Gastrocnemius medialis (tissue), 4 donors: ENCODE data around the gene TKTL1. TPM values are rescaled to one million over a fixed set of nuclear protein-coding genes. Genes with fewer than 3 reads are reported as not detected.

Experiments
- ATAC-seq, 2 donors: fragments of 150-250 bp; one replicate each; pipeline ENCODE4 v1.9.1; 2016
- DNase-seq, 2 donors: peaks; one replicate each; pipeline ENCODE4 v3.0.0-alpha.2; 2019
- H3K27ac ChIP-seq, 4 donors: fragments of 200-600 bp; sonication (generic); 1 replicate in 1 of 4; 2 replicates in 3 of 4; pipeline ENCODE4 v1.5.1; 2016 to 2018; ENCODE audit warnings: mild to moderate bottlenecking in 2 of 4, moderate library complexity in 1 of 4
- H3K27me3 ChIP-seq, 3 donors: fragments of 200-600 bp; sonication (generic) in 2 of 3; 1 replicate in 1 of 3; 2 replicates in 2 of 3; pipeline versions ENCODE4 v1.5.1 to v1.6.0; 2016 to 2019; ENCODE audit warnings: mild to moderate bottlenecking in 1 of 3, moderate library complexity in 1 of 3
- H3K36me3 ChIP-seq, 2 donors: fragments of 200-600 bp; sonication (generic) in 1 of 2; one replicate each; pipeline ENCODE4 v1.5.1; 2017 to 2018
- H3K4me1 ChIP-seq, 2 donors: fragments of 200-600 bp; sonication (generic) in 1 of 2; one replicate each; pipeline ENCODE4 v1.5.1; 2016 to 2017; ENCODE audit warnings: mild to moderate bottlenecking in 2 of 2
- H3K4me3 ChIP-seq, 4 donors: fragments of 200-600 bp; sonication (generic) in 3 of 4; 1 replicate in 1 of 4; 2 replicates in 3 of 4; pipeline ENCODE4 v1.5.1; 2016 to 2019; ENCODE audit warnings: mild to moderate bottlenecking in 2 of 4
- H3K9me3 ChIP-seq, 3 donors: fragments of 200-600 bp; sonication (generic) in 2 of 3; 1 replicate in 1 of 3; 2 replicates in 2 of 3; pipeline ENCODE4 v1.5.1; 2016 to 2019
- CTCF ChIP-seq, 5 experiments: fragments of 450-650 bp in 3 of 5; fragments of 200-600 bp in 2 of 5; sonication (generic) in 2 of 5; IDR thresholded peaks in 4 of 5; conservative IDR thresholded peaks in 1 of 5; 1 replicate in 4 of 5; 2 replicates in 1 of 5; pipeline ENCODE4 v1.5.1; 2016 to 2019; ENCODE audit warnings: antibody characterized with exemption in 5 of 5, mild to moderate bottlenecking in 3 of 5, moderate library complexity in 3 of 5
- POLR2A ChIP-seq, 2 donors: fragments of 450-650 bp; IDR thresholded peaks; one replicate each; pipeline ENCODE4 v1.6.1; 2017; ENCODE audit warnings: antibody characterized with exemption in 2 of 2, mild to moderate bottlenecking in 2 of 2, moderate library complexity in 2 of 2
- in situ Hi-C, 4 donors: fragments of 200-750 bp; cut with MboI; loops; one replicate each; pipeline versions ENCODE4 v1.15.0 to v1.8.0; 2017; ENCODE audit warnings: low sequenced_read_pairs in 4 of 4
- intact Hi-C: fragments of 100-400 bp; cut with DNase I; formaldehyde crosslinking; loops from one replicate; pipeline ENCODE4 v1.15.1; 2023; ENCODE audit warnings: low total_unique reads
- total RNA-seq, 4 donors: library from RNA; depleted of rRNA; stranded (reverse); fragments of >200 nt; gene quantifications; one replicate each; pipeline versions ENCODE4 v1.1.0 to v1.2.3, GENCODE V29; 2016

The TKTL1 gene
- total RNA-seq, 4 donors from 2014 or later, result 0.09 to 0.36 (median 0.10) TPM; not detected in 1

GRCh38 chrX:154315416-154315815, 19.8 kb downstream of the TKTL1 start:
- Histone ChIP-seq H3K27ac (no peak overlapping the region), H3K4me3 (no peak overlapping the region), H3K9me3 (no peaks in the 10 kb centered on the region), H3K27me3 (peaks cover 0 to 4% (median 0%) of the 10 kb centered on the region in 3 donors), H3K36me3 (no peaks in the 10 kb centered on the region), H3K4me1 (no peaks in the 10 kb centered on the region)
- DNase-seq (no peak), ATAC-seq (no peak)
- in situ Hi-C loops, result no loop called here
- intact Hi-C loops, result no loop called here
- TF ChIP-seq POLR2A (IDR thresholded peaks at IDR 0.05) (no peak), CTCF (IDR thresholded peaks at IDR 0.05 in 4 of 5, conservative IDR thresholded peaks at IDR 0.05 in 1 of 5) (no peak)

- H3K9me3 ChIP-seq, result no peaks in the 10 kb centered on the region
- ATAC-seq, result peak in 1 of 2 donors; percentile 45
- no peaks in the 10 kb centered on the region for H3K36me3 ChIP-seq
- no peak for DNase-seq
- H3K27ac ChIP-seq, result no peak overlapping the region
- intact Hi-C loops, result no loop called here
- no peak overlapping the region for H3K4me3 ChIP-seq
- H3K27me3 ChIP-seq, result peaks cover 0 to 4% (median 0%) of the 10 kb centered on the region in 3 donors
- H3K4me1 ChIP-seq, result no peaks in the 10 kb centered on the region
- in situ Hi-C loops, result no loop called here
- peak in 3 of 5 experiments; percentile 38 to 41 (median 39) for TF ChIP-seq CTCF (IDR thresholded peaks at IDR 0.05 in 4 of 5, conservative IDR thresholded peaks at IDR 0.05 in 1 of 5)
- no peak for TF ChIP-seq POLR2A (IDR thresholded peaks at IDR 0.05)
These were observed 21.9 kb downstream of the TKTL1 start for GRCh38 chrX:154317391-154317995.

GRCh38 chrX:154320406-154320805, 24.8 kb downstream of the TKTL1 start:
- TF ChIP-seq CTCF (IDR thresholded peaks at IDR 0.05 in 4 of 5, conservative IDR thresholded peaks at IDR 0.05 in 1 of 5) (no peak), POLR2A (IDR thresholded peaks at IDR 0.05) (no peak)
- intact Hi-C loops, result no loop called here
- no peak for DNase-seq
- H3K9me3 ChIP-seq, result no peaks in the 10 kb centered on the region
- H3K27me3 ChIP-seq, result peaks cover 0 to 4% (median 0%) of the 10 kb centered on the region in 3 donors
- H3K4me1 ChIP-seq, result no peaks in the 10 kb centered on the region
- H3K27ac ChIP-seq, result no peak overlapping the region
- in situ Hi-C loops, result no loop called here
- H3K4me3 ChIP-seq, result no peak overlapping the region
- no peak for ATAC-seq
- H3K36me3 ChIP-seq, result no peaks in the 10 kb centered on the region

- peaks cover 0 to 4% (median 0%) of the 10 kb centered on the region in 3 donors for H3K27me3 ChIP-seq
These were observed 25.6 kb downstream of the TKTL1 start for GRCh38 chrX:154321152-154321551.

More at GRCh38 chrX:154321152-154321551, 25.6 kb downstream of the TKTL1 start:
- H3K9me3 ChIP-seq, result no peaks in the 10 kb centered on the region
- in situ Hi-C loops, result no loop called here
- intact Hi-C loops, result loop anchor here (1.0 kb wide), 1 partner anchor 52 kb away; no protein-coding TSS in a partner anchor
- H3K4me1 ChIP-seq, result no peaks in the 10 kb centered on the region
- TF ChIP-seq POLR2A (IDR thresholded peaks at IDR 0.05), result no peak
- no peak for TF ChIP-seq CTCF (IDR thresholded peaks at IDR 0.05 in 4 of 5, conservative IDR thresholded peaks at IDR 0.05 in 1 of 5)
- H3K4me3 ChIP-seq, result no peak overlapping the region
- no peak overlapping the region for H3K27ac ChIP-seq
- H3K36me3 ChIP-seq, result no peaks in the 10 kb centered on the region
- ATAC-seq, result no peak
- no peak for DNase-seq
